Measurements from ENCODE around the gene GNRH2.
"Not testable (repeated sequence)": the region's sequence is repeated elsewhere in the genome, so short reads cannot be mapped to it uniquely, and the experiment has no call there.

Gene GNRH2

GRCh38 chr20:3043322-3043721 is at the start of gene GNRH2:
Gene GNRH2, plus strand, starts transcription at chr20:3043622. Its CDS starts 793 bp downstream, at chr20:3044415.
- DNase-seq (ENCODE audit: low spot score) = no peak

- no peak for DNase-seq (ENCODE audit: low spot score)
Observed at GRCh38 chr20:2995796-2996195, 47.6 kb upstream of the GNRH2 start.

- no peak for DNase-seq (ENCODE audit: low spot score)
Observed at GRCh38 chr20:2998728-2999127, 44.7 kb upstream of the GNRH2 start.

GRCh38 chr20:3000852-3001523 is 42.4 kb upstream of the GNRH2 start:
- no peak for DNase-seq (ENCODE audit: low spot score)

GRCh38 chr20:3003416-3003815 is 40.0 kb upstream of the GNRH2 start:
- DNase-seq (ENCODE audit: low spot score) = no peak

- DNase-seq (ENCODE audit: low spot score) = no peak
Observed at GRCh38 chr20:3010985-3011723, 32.3 kb upstream of the GNRH2 start.

- DNase-seq (ENCODE audit: low spot score) = no peak
Observed at GRCh38 chr20:3011752-3012151, 31.7 kb upstream of the GNRH2 start.

- no peak for DNase-seq (ENCODE audit: low spot score)
Observed at GRCh38 chr20:3013771-3014170, 29.7 kb upstream of the GNRH2 start.

- no peak for DNase-seq (ENCODE audit: low spot score)
Observed at GRCh38 chr20:3014179-3014578, 29.2 kb upstream of the GNRH2 start.

- no peak for DNase-seq (ENCODE audit: low spot score)
Observed at GRCh38 chr20:3014662-3015061, 28.8 kb upstream of the GNRH2 start.

GRCh38 chr20:3015302-3015701 is 28.1 kb upstream of the GNRH2 start:
- DNase-seq (ENCODE audit: low spot score) = not testable (repeated sequence)

GRCh38 chr20:3021327-3021726 is 22.1 kb upstream of the GNRH2 start:
- DNase-seq (ENCODE audit: low spot score) = no peak

- no peak for DNase-seq (ENCODE audit: low spot score)
Observed at GRCh38 chr20:3021777-3022176, 21.6 kb upstream of the GNRH2 start.

GRCh38 chr20:3022559-3023490 is 20.6 kb upstream of the GNRH2 start:
- DNase-seq (ENCODE audit: low spot score) = not testable (repeated sequence)

GRCh38 chr20:3027987-3028386 is 15.4 kb upstream of the GNRH2 start:
- no peak for DNase-seq (ENCODE audit: low spot score)

GRCh38 chr20:3031524-3032147 is 11.8 kb upstream of the GNRH2 start:
- DNase-seq (ENCODE audit: low spot score) = no peak

GRCh38 chr20:3032624-3033023 is 10.8 kb upstream of the GNRH2 start:
- DNase-seq (ENCODE audit: low spot score) = no peak

GRCh38 chr20:3037654-3038053 is 5.8 kb upstream of the GNRH2 start:
- DNase-seq (ENCODE audit: low spot score) = no peak

GRCh38 chr20:3038454-3038853 is 5.0 kb upstream of the GNRH2 start:
- DNase-seq (ENCODE audit: low spot score) = no peak

GRCh38 chr20:3039426-3039825 is 4.0 kb upstream of the GNRH2 start:
- no peak for DNase-seq (ENCODE audit: low spot score)

GRCh38 chr20:3040086-3040485 is 3.3 kb upstream of the GNRH2 start:
- no peak for DNase-seq (ENCODE audit: low spot score)

- DNase-seq (ENCODE audit: low spot score) = no peak
Observed at GRCh38 chr20:3041854-3042409, 1.5 kb upstream of the GNRH2 start.
